ENCODE data around the gene WNT7B.

GRCh38 chr22:45961679-45962433, 15.1 kb downstream of the WNT7B start:
- TF ChIP-seq POLR2A (IDR thresholded peaks at IDR 0.05; ENCODE audit: low read length) (no peak), GATA1 (IDR thresholded peaks at IDR 0.05; ENCODE audit: low read depth, low read length) (no peak)
